Cortex of kidney (tissue), 1 donor: Measurements from ENCODE around the gene SPTB.

Source experiments
- DNase-seq: peaks from one replicate; lab custom pipeline; 2025; lab: John Stamatoyannopoulos, UW

The SPTB gene

GRCh38 chr14:64789696-64790095, 90.0 kb downstream of the SPTB start:
- no peak for DNase-seq

GRCh38 chr14:64788706-64789105, 91.0 kb downstream of the SPTB start:
- no peak for DNase-seq

GRCh38 chr14:64787619-64788018, 92.1 kb downstream of the SPTB start:
- DNase-seq: no peak

- no peak for DNase-seq
These were observed 93.2 kb downstream of the SPTB start for GRCh38 chr14:64786296-64787149.

- DNase-seq: no peak
These were observed 95.7 kb downstream of the SPTB start for GRCh38 chr14:64784006-64784405.

GRCh38 chr14:64782196-64782595, 97.5 kb downstream of the SPTB start:
- no peak for DNase-seq

GRCh38 chr14:64779472-64779871, 100.2 kb downstream of the SPTB start:
- no peak for DNase-seq

GRCh38 chr14:64778104-64778754, 101.5 kb downstream of the SPTB start:
- DNase-seq: no peak

- no peak for DNase-seq
These were observed 102.2 kb downstream of the SPTB start for GRCh38 chr14:64777461-64777860.

GRCh38 chr14:64775081-64775777, 104.5 kb downstream of the SPTB start:
- DNase-seq: no peak

- no peak for DNase-seq
These were observed 105.4 kb downstream of the SPTB start for GRCh38 chr14:64774272-64774671.

GRCh38 chr14:64773577-64773976, 106.1 kb downstream of the SPTB start:
- no peak for DNase-seq

- no peak for DNase-seq
These were observed 106.7 kb downstream of the SPTB start for GRCh38 chr14:64773046-64773445.

GRCh38 chr14:64772397-64772950, 107.2 kb downstream of the SPTB start:
- DNase-seq: no peak

GRCh38 chr14:64771161-64771560, 108.5 kb downstream of the SPTB start:
- DNase-seq: no peak

- DNase-seq: no peak
These were observed 109.0 kb downstream of the SPTB start for GRCh38 chr14:64770751-64771150.

GRCh38 chr14:64769096-64770020, 110.3 kb downstream of the SPTB start:
- DNase-seq: no peak

- DNase-seq: no peak
These were observed 111.2 kb downstream of the SPTB start for GRCh38 chr14:64768401-64769095.

- DNase-seq: no peak
These were observed 112.3 kb downstream of the SPTB start for GRCh38 chr14:64767215-64767964.
